IMR-90 (cell line): ENCODE results near the gene KMT5C.

ENCODE experiments used
- CTCF ChIP-seq: conservative IDR thresholded peaks from 2 replicates; pipeline ENCODE4 v1.5.1; 2012; ENCODE audit warnings: mild to moderate bottlenecking, low read depth, low read length, improper control_type of control experiment
- MAFK ChIP-seq: IDR thresholded peaks from 2 replicates; pipeline ENCODE4 v1.6.1; 2012; ENCODE audit warnings: low read depth, low read length, improper control_type of control experiment
- MXI1 ChIP-seq: IDR thresholded peaks from 2 replicates; pipeline ENCODE4 v1.6.1; 2012; ENCODE audit warnings: low read depth, mild to moderate bottlenecking, low read length, moderate library complexity, borderline replicate concordance
- POLR2A ChIP-seq: IDR thresholded peaks from 2 replicates; pipeline ENCODE4 v1.6.1; 2012; ENCODE audit warnings: mild to moderate bottlenecking, low read depth, low read length
- RAD21 ChIP-seq: IDR thresholded peaks from 2 replicates; pipeline ENCODE4 v1.6.1; 2012; ENCODE audit warnings: low read length, improper control_type of control experiment
- SMC3 ChIP-seq: fragments of 150-350 bp; IDR thresholded peaks from 2 replicates; pipeline ENCODE4 v1.6.1; 2016; ENCODE audit warnings: low read depth, mild to moderate bottlenecking, antibody characterized with exemption, low read length, moderate library complexity

GRCh38 chr19:55311797-55312196 lies 27.9 kb upstream of the KMT5C start:
- TF ChIP-seq CTCF (no peak), POLR2A (no peak), MXI1 (no peak), MAFK (no peak), SMC3 (no peak), RAD21 (no peak)
